ENCODE results near the gene GPR155. TPM values are rescaled to one million over a fixed set of nuclear protein-coding genes. Genes with fewer than 3 reads are reported as not detected.
"Not testable (repeated sequence)": the region's sequence is repeated elsewhere in the genome, so short reads cannot be mapped to it uniquely, and the experiment has no call there.

GPR155 gene
- total RNA-seq, 1 donor from 2014 or later: 28.7 TPM

- intact Hi-C loops (cut with DNase I): no loop called here
- ATAC-seq (no peak), DNase-seq (ENCODE audit: low spot score) (no peak)
These were observed 41.6 kb downstream of the GPR155 start for GRCh38 chr2:174445248-174445647.

DNA sequence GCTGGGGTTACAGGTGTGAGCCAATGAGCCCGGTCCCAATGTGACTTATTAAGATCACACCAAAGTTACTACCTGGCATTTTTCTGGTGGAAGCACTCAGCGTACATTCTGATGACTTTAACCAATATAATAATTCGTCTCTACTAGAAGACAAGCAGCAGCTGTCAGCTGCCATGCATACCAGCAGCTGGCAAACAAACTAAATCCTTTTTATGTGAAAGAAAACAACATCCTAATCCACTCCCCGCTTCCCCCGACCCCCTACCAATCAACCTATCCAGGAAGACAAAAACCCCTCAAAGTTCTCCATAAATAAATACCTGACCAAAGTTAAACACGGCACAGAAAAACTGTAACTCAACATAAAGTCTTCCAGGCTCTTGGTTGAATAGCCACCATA, 42.1 kb downstream of the GPR155 start:
- ATAC-seq (no peak), DNase-seq (ENCODE audit: low spot score) (no peak)
- intact Hi-C loops (cut with DNase I): no loop called here

DNA sequence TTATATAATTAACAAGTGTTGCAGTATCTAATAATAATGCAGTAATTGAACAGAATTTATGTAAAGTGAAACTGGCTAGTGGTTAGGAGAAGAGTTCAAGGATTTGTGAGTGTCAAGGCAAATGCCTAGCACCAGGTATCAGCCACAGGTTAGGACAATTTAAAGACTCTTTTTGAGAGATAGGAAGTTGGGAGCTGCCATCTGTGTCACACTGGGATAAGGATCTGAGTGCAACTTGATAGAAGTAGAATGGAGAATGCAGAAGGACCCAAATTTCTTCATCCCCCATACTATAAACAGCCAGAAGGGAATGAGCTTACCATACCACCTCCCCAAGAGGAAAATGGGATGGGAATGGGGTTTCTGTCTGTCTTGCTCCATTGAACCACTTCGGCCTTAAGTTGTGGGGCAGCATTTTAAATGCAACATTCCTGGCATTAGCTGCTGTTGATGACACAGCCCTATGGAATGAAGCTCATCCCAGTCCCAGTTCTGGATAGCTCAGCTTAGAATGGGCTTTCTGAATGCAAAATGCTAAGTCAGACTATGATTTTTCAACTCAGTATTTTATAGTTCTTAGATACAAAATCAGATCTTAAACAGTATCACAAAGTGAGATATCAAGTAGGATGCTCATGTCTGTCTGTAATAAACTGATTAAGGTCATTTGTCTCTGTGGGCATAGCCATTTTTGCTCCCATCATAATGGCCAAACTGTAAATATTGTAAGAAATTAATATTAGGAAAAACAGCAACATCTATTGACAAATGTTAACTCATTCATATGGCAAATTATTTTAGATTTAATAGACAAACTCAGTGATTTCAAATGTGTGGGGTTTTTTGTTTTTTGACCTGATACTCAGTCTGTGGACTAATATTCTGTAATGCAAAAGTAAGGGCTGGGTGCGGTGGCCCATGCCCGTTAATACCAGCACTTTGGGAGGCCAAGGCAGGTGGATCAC, 44.0 kb downstream of the GPR155 start:
- no peak for ATAC-seq
- intact Hi-C loops (cut with DNase I): no loop called here

DNA sequence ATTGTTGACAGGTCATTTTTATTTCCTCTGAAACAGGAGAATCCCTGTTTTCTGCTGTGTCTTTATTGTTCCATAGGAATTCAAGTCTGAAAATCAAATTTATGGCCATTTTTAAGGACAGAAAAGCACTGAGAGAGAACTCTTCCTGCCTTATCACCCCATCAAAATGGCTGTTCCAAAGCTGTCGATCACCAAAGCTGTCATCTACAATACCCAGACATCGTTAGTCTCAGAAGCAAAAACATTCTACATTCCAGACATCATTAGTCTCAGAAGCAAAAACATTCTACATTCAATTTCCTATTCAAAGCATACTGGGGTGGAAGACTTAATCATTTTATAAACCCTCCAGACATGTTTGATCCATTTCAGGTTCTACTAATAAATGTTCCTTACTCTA, 46.9 kb downstream of the GPR155 start:
- ATAC-seq: no peak
- no peak for DNase-seq (ENCODE audit: low spot score)
- intact Hi-C loops (cut with DNase I): no loop called here

More for the DNA sequence above, 44.0 kb downstream of the GPR155 start:
- no peak for DNase-seq (ENCODE audit: low spot score)

DNA sequence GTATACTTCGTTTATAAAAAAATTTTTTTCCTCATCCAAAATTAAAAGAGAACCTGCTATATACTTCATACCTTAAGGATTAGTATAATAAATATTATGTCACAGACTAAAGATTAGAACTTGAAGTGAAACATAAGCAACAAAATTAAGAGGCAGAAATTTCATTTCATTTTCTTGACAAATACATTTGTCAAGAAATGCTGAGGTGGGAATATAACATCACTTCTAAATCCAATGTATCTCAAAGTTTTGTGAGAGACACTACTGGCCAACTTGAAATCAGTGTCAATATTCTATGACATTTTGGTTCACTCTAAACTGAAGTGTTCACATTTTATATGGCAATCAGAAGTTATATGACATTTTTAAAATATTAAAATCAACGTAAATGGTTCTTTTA, 47.5 kb downstream of the GPR155 start:
- intact Hi-C loops (cut with DNase I): no loop called here
- ATAC-seq (no peak), DNase-seq (ENCODE audit: low spot score) (no peak)

GRCh38 chr2:174438146-174438886, 48.5 kb downstream of the GPR155 start:
- ATAC-seq (peak; percentile 87), DNase-seq (ENCODE audit: low spot score) (peak; percentile 82)
- intact Hi-C loops (cut with DNase I): no loop called here

- intact Hi-C loops (cut with DNase I): no loop called here
- ATAC-seq (no peak), DNase-seq (ENCODE audit: low spot score) (no peak)
These were observed 50.5 kb downstream of the GPR155 start for GRCh38 chr2:174436351-174436750.

DNA sequence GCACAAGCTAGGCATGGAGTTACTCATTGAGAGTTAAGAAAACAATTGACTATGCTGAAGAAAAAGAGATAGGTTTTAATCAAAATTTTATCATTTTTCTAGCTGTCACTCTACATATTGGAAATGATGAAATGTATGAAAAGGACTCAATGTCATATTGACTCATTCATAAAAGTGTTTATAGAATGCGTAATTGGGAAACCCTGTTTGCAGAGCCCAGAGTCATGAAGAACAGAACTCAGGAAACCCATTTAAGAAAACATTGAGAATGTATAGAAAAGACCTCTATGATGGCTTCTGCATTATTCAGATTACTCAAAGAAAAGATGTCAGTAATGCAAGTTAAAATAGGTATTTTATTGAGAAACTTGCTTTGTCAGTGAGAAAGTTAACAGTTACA, 54.9 kb downstream of the GPR155 start:
- intact Hi-C loops (cut with DNase I): no loop called here
- DNase-seq (ENCODE audit: low spot score) (no peak), ATAC-seq (no peak)

DNA sequence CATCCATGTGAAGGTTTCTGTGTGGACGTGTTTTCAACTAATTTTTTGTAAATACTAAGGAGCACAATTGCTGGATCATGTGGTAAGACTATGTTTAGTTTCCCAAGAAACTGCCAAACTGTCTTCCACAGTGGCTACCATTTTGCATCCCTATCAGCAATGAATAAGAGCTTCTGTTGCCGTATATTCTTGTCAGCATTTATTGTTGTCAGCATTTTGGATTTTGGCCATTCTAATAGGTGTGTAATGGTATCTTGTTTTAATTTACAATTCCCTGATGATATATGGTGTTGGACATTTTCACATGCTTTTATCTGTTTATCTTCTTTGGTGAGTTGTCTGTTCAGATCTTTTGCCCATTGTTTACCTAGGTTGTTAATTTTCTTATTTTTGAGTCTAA, 56.8 kb downstream of the GPR155 start:
- intact Hi-C loops (cut with DNase I): no loop called here
- ATAC-seq (no peak), DNase-seq (ENCODE audit: low spot score) (no peak)

DNA sequence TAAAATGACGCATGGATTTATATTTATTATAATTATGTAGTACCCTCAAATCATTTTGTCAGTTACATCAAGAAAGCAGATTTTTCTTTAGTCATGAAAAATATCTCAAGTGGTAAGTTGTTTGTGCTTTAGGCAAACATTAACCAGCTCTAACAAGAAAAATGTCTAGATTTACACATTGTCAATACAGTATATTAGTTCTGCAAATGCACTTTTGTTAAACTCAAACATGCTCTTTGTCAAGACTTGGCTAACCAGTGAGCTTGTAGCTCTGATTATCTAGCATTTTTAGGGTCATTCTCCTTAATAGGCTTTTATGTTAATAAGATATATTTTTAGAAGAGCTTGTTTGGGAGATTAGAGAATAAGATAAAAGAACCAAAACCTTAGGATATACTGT, 58.6 kb downstream of the GPR155 start:
- ATAC-seq (no peak), DNase-seq (ENCODE audit: low spot score) (no peak)
- intact Hi-C loops (cut with DNase I): no loop called here

DNA sequence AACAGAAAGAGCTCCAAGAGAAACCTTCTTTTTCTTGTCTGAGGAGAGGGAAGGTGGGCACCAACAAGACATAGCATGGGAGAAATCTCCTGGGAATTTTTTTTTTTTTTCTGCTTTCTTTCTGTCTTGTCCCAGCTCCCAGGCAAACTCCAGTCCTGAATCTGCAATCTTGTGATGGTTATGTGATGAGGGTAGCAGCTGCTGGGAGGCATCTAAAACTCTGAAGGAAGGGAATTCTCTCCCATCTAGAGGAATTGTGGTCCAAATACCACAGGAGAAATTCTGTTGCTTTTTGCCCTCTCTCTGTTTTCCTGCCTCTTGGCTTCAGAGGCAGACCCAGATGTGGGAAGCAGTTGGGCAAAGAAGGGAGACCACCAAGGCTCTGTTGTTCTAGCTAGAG, 74.6 kb downstream of the GPR155 start:
- intact Hi-C loops (cut with DNase I): no loop called here
- no peak for ATAC-seq
- no peak for DNase-seq (ENCODE audit: low spot score)

DNA sequence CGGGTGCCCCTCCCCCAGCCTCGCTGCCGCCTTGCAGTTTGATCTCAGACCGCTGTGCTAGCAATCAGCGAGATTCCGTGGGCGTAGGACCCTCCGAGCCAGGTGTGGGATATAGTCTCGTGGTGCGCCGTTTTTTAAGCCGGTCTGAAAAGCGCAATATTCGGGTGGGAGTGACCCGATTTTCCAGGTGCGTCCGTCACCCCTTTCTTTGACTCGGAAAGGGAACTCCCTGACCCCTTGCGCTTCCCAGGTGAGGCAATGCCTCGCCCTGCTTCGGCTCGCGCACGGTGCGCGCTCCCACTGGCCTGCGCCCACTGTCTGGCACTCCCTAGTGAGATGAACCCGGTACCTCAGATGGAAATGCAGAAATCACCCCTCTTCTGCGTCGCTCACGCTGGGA, 76.8 kb downstream of the GPR155 start:
- DNase-seq (ENCODE audit: low spot score); ATAC-seq; intact Hi-C loops (cut with DNase I): not testable (repeated sequence)

DNA sequence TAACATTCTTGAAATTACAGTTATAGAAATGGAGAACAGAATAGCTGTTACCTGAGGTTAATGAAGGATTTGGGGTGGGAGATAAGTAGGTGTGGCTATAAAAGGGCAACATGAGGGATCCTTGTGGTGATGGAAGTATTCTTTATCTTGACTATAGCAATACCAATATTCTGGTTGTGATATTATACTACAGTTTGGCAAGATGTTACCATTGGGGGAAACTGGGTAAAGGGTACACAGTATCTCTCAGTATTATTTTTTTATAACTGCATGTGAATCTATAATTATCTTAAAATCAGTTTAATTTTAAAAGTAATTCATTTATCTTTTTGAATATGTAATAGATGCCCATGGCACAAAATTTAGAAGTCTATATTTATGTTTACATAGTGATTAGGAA, 83.2 kb downstream of the GPR155 start:
- ATAC-seq: no peak
- intact Hi-C loops (cut with DNase I): no loop called here
- no peak for DNase-seq (ENCODE audit: low spot score)

GRCh38 chr2:174400853-174401252, 86.0 kb downstream of the GPR155 start:
- ATAC-seq (no peak), DNase-seq (ENCODE audit: low spot score) (no peak)
- intact Hi-C loops (cut with DNase I): no loop called here

GRCh38 chr2:174399171-174399570, 87.7 kb downstream of the GPR155 start:
- intact Hi-C loops (cut with DNase I): no loop called here

DNA sequence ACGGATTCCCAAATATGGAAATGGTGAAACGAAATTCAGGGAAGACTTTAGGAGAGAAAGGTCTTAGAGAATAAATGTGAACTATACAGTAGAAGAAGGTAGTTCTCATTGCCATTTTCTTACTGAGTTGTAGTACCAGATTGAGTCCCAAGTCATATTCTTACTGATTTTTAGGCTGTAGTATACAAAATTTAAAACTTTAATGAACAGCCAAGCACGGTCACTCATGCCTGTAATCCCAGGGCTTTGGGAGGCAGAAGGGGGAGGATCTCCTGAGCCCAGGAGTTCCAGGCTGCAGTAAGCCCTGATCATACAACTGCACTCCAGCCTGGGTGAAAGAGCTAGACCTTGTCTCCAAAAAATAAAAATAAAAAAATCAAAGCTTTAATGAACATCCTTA, 89.1 kb downstream of the GPR155 start:
- DNase-seq (ENCODE audit: low spot score): no peak
- intact Hi-C loops (cut with DNase I): no loop called here
- no peak for ATAC-seq

More at GRCh38 chr2:174399171-174399570, 87.7 kb downstream of the GPR155 start:
- DNase-seq (ENCODE audit: low spot score) (no peak), ATAC-seq (no peak)

DNA sequence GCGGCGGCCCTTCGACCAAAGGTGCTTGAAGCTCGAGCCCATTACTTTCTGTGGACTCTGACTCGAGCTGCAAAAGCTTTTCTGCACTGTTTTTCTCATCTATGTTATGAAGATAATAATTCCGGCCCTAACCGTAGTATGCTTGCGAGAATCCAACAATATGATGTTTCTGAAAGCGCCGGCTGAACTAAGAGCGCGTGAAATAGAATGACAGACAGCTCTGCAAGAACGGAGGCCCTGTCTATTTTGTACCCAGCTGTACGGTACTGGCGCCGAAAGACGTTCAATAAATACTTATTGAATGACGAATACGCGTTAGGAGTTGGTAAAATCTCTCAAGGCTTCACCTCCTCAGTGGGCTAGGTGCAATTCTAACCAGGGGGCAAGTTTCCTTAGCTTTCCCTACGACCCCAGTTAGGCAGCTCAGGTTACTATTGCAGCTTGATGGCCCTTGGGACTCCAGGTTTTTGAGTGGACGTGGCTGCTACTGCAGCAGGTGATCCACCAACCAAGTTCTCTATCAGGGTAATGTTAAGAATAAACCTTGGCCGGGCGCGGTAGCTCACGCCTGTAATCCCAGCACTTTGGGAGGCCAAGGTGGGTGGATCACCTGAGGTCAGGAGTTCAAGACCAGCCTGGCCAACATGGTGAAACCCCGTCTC, 90.7 kb downstream of the GPR155 start:
- intact Hi-C loops (cut with DNase I): no loop called here
- DNase-seq (ENCODE audit: low spot score) (no peak), ATAC-seq (peak; percentile 28)

DNA sequence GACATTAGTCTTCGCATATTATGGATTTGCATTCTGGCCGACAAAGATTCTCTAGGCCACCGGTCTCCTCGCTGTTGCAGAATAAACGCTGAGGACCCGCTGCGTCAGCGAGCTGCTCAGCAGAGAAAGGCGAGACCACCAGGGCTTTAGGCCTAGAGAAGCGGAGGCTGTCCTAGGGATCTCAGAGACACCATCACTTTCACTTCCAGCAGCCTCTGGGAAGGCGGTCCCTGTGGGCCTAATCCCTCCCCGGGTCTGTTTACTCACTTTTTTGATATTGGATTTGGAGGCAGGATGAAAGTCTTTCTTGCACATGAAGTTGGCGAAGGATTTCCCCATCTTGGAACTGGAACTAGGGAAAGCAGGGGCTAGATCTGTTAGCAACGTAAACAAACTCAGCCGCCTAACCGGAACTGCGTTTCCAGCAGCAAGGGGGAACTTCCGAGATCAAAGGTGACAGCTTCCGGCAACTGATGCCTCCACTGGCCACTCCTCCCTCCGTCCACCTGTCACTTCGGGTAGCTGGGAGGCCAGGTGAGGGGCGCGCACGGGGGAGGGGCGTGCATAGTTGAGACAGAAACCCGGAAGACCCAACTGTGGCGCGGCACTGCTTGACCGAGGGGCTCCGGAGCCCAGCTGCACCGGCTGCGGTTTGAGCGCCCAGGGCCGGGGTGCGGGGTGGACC, 91.4 kb downstream of the GPR155 start, which contains the start of gene SCRN3:
Gene SCRN3, plus strand, starts transcription at position 447 of the 685 bp plus-strand sequence. CDS start 2,554 bp downstream, outside the sequence.
- intact Hi-C loops (cut with DNase I): no loop called here
- DNase-seq (ENCODE audit: low spot score) (peak; percentile 77), ATAC-seq (peak; percentile 93)

GRCh38 chr2:174392706-174393105, 94.1 kb downstream of the GPR155 start:
- ATAC-seq (no peak), DNase-seq (ENCODE audit: low spot score) (no peak)
- intact Hi-C loops (cut with DNase I): no loop called here

Data from sciatic nerve (tissue), 2 donors.